ENCODE results near the gene CCDC171.
"Not testable (repeated sequence)": the region's sequence is repeated elsewhere in the genome, so short reads cannot be mapped to it uniquely, and the experiment has no call there.

Gene CCDC171

GRCh38 chr9:15763371-15763770 is 210.5 kb downstream of the CCDC171 start:
- no peak for DNase-seq (ENCODE audit: low read depth)

- DNase-seq (ENCODE audit: low read depth), result no peak
Measured at GRCh38 chr9:15764131-15764530, 211.3 kb downstream of the CCDC171 start.

GRCh38 chr9:15769547-15769946 is 216.7 kb downstream of the CCDC171 start:
- no peak for DNase-seq (ENCODE audit: low read depth)

- DNase-seq (ENCODE audit: low read depth), result no peak
Measured at GRCh38 chr9:15778861-15779260, 226.0 kb downstream of the CCDC171 start.

GRCh38 chr9:15782106-15782505 is 229.3 kb downstream of the CCDC171 start:
- DNase-seq (ENCODE audit: low read depth), result no peak

- no peak for DNase-seq (ENCODE audit: low read depth)
Measured at GRCh38 chr9:15785584-15785983, 232.7 kb downstream of the CCDC171 start.

GRCh38 chr9:15786616-15787015 is 233.8 kb downstream of the CCDC171 start:
- no peak for DNase-seq (ENCODE audit: low read depth)

- DNase-seq (ENCODE audit: low read depth), result not testable (repeated sequence)
Measured at GRCh38 chr9:15810219-15810899, 257.5 kb downstream of the CCDC171 start.

GRCh38 chr9:15813076-15813475 is 260.2 kb downstream of the CCDC171 start:
- DNase-seq (ENCODE audit: low read depth), result no peak

- no peak for DNase-seq (ENCODE audit: low read depth)
Measured at GRCh38 chr9:15824310-15824709, 271.5 kb downstream of the CCDC171 start.

- no peak for DNase-seq (ENCODE audit: low read depth)
Measured at GRCh38 chr9:15831384-15831783, 278.5 kb downstream of the CCDC171 start.

- DNase-seq (ENCODE audit: low read depth), result no peak
Measured at GRCh38 chr9:15834541-15834940, 281.7 kb downstream of the CCDC171 start.

- no peak for DNase-seq (ENCODE audit: low read depth)
Measured at GRCh38 chr9:15837079-15837679, 284.3 kb downstream of the CCDC171 start.

GRCh38 chr9:15842051-15842450 is 289.2 kb downstream of the CCDC171 start:
- DNase-seq (ENCODE audit: low read depth), result no peak

- DNase-seq (ENCODE audit: low read depth), result no peak
Measured at GRCh38 chr9:15843316-15843715, 290.5 kb downstream of the CCDC171 start.

GRCh38 chr9:15843931-15844330 is 291.1 kb downstream of the CCDC171 start:
- DNase-seq (ENCODE audit: low read depth), result no peak

- no peak for DNase-seq (ENCODE audit: low read depth)
Measured at GRCh38 chr9:15846611-15847010, 293.8 kb downstream of the CCDC171 start.

GRCh38 chr9:15849871-15850270 is 297.0 kb downstream of the CCDC171 start:
- no peak for DNase-seq (ENCODE audit: low read depth)

- DNase-seq (ENCODE audit: low read depth), result no peak
Measured at GRCh38 chr9:15851766-15852165, 298.9 kb downstream of the CCDC171 start.

GRCh38 chr9:15856591-15856990 is 303.7 kb downstream of the CCDC171 start:
- peak; percentile 41 for DNase-seq (ENCODE audit: low read depth)

GRCh38 chr9:15867334-15867733 is 314.5 kb downstream of the CCDC171 start:
- no peak for DNase-seq (ENCODE audit: low read depth)

GRCh38 chr9:15867988-15868387 is 315.1 kb downstream of the CCDC171 start:
- no peak for DNase-seq (ENCODE audit: low read depth)

GRCh38 chr9:15873573-15874177 is 320.8 kb downstream of the CCDC171 start:
- peak; percentile 41 for DNase-seq (ENCODE audit: low read depth)

GRCh38 chr9:15882328-15882727 is 329.5 kb downstream of the CCDC171 start:
- DNase-seq (ENCODE audit: low read depth), result no peak

All from non-pigmented ciliary epithelial cell (primary cell).